ENCODE measurements around the gene MMP14. TPM values are rescaled to one million over a fixed set of nuclear protein-coding genes. Genes with fewer than 3 reads are reported as not detected.
"Not testable (repeated sequence)": the region's sequence is repeated elsewhere in the genome, so short reads cannot be mapped to it uniquely, and the experiment has no call there.

The MMP14 gene
- total and polyA plus RNA-seq, 2 of the 13 experiments (the other 11 are each of a cell fraction or from before 2014, with no cell fraction given), result 5.2 to 9.8 TPM

DNA sequence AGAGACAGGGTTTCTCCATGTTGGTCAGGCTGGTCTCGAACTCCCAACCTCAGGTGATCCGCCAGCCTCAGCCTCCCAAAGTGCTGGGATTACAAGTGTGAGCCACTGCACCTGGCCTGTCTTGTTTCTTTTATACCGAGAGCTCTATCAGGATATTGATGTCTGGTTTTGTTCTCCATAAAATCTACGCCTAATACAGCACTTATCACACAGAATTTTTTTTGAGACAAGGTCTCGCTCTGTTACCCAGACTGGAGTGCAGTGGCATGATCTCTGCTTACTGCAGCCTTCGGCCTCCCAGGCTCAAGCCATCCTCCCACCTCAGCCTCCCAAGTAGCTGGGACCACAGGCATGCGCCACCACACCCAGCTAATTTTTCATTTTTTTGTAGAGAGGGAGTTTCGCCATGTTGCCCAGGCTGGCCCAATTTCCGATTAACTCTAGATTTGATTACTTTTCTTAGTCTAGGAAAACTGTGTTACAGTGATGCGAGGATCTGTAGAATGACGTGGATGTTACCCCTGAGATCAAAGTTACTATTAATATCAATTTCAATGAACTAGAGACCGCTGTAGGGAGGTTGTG is 7.2 kb upstream of the MMP14 start (continued):
- TF ChIP-seq, protein P1, sequence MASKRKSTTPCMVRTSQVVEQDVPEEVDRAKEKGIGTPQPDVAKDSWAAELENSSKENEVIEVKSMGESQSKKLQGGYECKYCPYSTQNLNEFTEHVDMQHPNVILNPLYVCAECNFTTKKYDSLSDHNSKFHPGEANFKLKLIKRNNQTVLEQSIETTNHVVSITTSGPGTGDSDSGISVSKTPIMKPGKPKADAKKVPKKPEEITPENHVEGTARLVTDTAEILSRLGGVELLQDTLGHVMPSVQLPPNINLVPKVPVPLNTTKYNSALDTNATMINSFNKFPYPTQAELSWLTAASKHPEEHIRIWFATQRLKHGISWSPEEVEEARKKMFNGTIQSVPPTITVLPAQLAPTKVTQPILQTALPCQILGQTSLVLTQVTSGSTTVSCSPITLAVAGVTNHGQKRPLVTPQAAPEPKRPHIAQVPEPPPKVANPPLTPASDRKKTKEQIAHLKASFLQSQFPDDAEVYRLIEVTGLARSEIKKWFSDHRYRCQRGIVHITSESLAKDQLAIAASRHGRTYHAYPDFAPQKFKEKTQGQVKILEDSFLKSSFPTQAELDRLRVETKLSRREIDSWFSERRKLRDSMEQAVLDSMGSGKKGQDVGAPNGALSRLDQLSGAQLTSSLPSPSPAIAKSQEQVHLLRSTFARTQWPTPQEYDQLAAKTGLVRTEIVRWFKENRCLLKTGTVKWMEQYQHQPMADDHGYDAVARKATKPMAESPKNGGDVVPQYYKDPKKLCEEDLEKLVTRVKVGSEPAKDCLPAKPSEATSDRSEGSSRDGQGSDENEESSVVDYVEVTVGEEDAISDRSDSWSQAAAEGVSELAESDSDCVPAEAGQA (IDR thresholded peaks at IDR 0.05; ENCODE audit: low read depth), result not testable (repeated sequence)
- TF ChIP-seq, protein P1 (CRISPR knock-in tag; IDR thresholded peaks at IDR 0.05; ENCODE audit: borderline replicate concordance), result peak; percentile 42; the same call in 1 of the 2 replicates
- peak; percentile 44; the same call in 1 of the 2 replicates for TF ChIP-seq ZNF256 (CRISPR knock-in tag; conservative IDR thresholded peaks at IDR 0.05)
- 0 out of 2 replicates have a peak, but pooled peaks have one; percentile 19 for TF ChIP-seq ZNF768 (CRISPR knock-in tag; IDR thresholded peaks at IDR 0.05)
